ENCODE data around the gene OPCML.

Gene OPCML

GRCh38 chr11:133541021-133541719 is 8.9 kb upstream of the OPCML start:
- no peaks in the 10 kb centered on the region for H3K79me2 ChIP-seq (ENCODE audit: control insufficient read depth, insufficient read depth, low read length, unreplicated experiment)
- no peaks in the 10 kb centered on the region for H3K4me1 ChIP-seq (ENCODE audit: control insufficient read depth, insufficient read depth, low read length, unreplicated experiment)
- H3K4me3 ChIP-seq (ENCODE audit: low read depth, low read length) = no peak overlapping the region
- H3K36me3 ChIP-seq (ENCODE audit: insufficient read depth, low read length) = no peaks in the 10 kb centered on the region
- no peak overlapping the region for H2AFZ ChIP-seq (ENCODE audit: low read length, unreplicated experiment)
- no peaks in the 10 kb centered on the region for H3K27me3 ChIP-seq (ENCODE audit: insufficient read depth, low read length)
- no peak overlapping the region for H3K27ac ChIP-seq (ENCODE audit: low read depth, low read length)

- H3K4me3 ChIP-seq (ENCODE audit: low read depth, low read length) = no peak overlapping the region
- no peak overlapping the region for H2AFZ ChIP-seq (ENCODE audit: low read length, unreplicated experiment)
- H3K79me2 ChIP-seq (ENCODE audit: control insufficient read depth, insufficient read depth, low read length, unreplicated experiment) = no peaks in the 10 kb centered on the region
- no peaks in the 10 kb centered on the region for H3K27me3 ChIP-seq (ENCODE audit: insufficient read depth, low read length)
- no peaks in the 10 kb centered on the region for H3K4me1 ChIP-seq (ENCODE audit: control insufficient read depth, insufficient read depth, low read length, unreplicated experiment)
- no peak overlapping the region for H3K27ac ChIP-seq (ENCODE audit: low read depth, low read length)
- no peaks in the 10 kb centered on the region for H3K36me3 ChIP-seq (ENCODE audit: insufficient read depth, low read length)
Measured at GRCh38 chr11:133536198-133536597, 3.9 kb upstream of the OPCML start.

GRCh38 chr11:133533205-133533604 is 904 bp upstream of the OPCML start:
- Histone ChIP-seq H2AFZ (ENCODE audit: low read length, unreplicated experiment) (no peak overlapping the region), H3K36me3 (ENCODE audit: insufficient read depth, low read length) (no peaks in the 10 kb centered on the region), H3K27me3 (ENCODE audit: insufficient read depth, low read length) (no peaks in the 10 kb centered on the region), H3K27ac (ENCODE audit: low read depth, low read length) (no peak overlapping the region), H3K4me1 (ENCODE audit: control insufficient read depth, insufficient read depth, low read length, unreplicated experiment) (no peaks in the 10 kb centered on the region), H3K79me2 (ENCODE audit: control insufficient read depth, insufficient read depth, low read length, unreplicated experiment) (no peaks in the 10 kb centered on the region), H3K4me3 (ENCODE audit: low read depth, low read length) (no peak overlapping the region)

GRCh38 chr11:133531458-133531857 is 843 bp downstream of the OPCML start:
- H3K79me2 ChIP-seq (ENCODE audit: control insufficient read depth, insufficient read depth, low read length, unreplicated experiment) = no peaks in the 10 kb centered on the region
- no peak overlapping the region for H2AFZ ChIP-seq (ENCODE audit: low read length, unreplicated experiment)
- no peak overlapping the region for H3K27ac ChIP-seq (ENCODE audit: low read depth, low read length)
- no peak overlapping the region for H3K4me3 ChIP-seq (ENCODE audit: low read depth, low read length)
- H3K4me1 ChIP-seq (ENCODE audit: control insufficient read depth, insufficient read depth, low read length, unreplicated experiment) = no peaks in the 10 kb centered on the region
- no peaks in the 10 kb centered on the region for H3K36me3 ChIP-seq (ENCODE audit: insufficient read depth, low read length)
- H3K27me3 ChIP-seq (ENCODE audit: insufficient read depth, low read length) = no peaks in the 10 kb centered on the region

GRCh38 chr11:133530501-133530835 is 1.8 kb downstream of the OPCML start:
- Histone ChIP-seq H3K36me3 (ENCODE audit: insufficient read depth, low read length) (no peaks in the 10 kb centered on the region), H3K27me3 (ENCODE audit: insufficient read depth, low read length) (no peaks in the 10 kb centered on the region), H3K4me1 (ENCODE audit: control insufficient read depth, insufficient read depth, low read length, unreplicated experiment) (no peaks in the 10 kb centered on the region), H3K27ac (ENCODE audit: low read depth, low read length) (no peak overlapping the region), H2AFZ (ENCODE audit: low read length, unreplicated experiment) (no peak overlapping the region), H3K4me3 (ENCODE audit: low read depth, low read length) (no peak overlapping the region), H3K79me2 (ENCODE audit: control insufficient read depth, insufficient read depth, low read length, unreplicated experiment) (no peaks in the 10 kb centered on the region)

- H3K27ac ChIP-seq (ENCODE audit: low read depth, low read length) = no peak overlapping the region
- H3K4me1 ChIP-seq (ENCODE audit: control insufficient read depth, insufficient read depth, low read length, unreplicated experiment) = no peaks in the 10 kb centered on the region
- H2AFZ ChIP-seq (ENCODE audit: low read length, unreplicated experiment) = no peak overlapping the region
- H3K4me3 ChIP-seq (ENCODE audit: low read depth, low read length) = no peak overlapping the region
- no peaks in the 10 kb centered on the region for H3K27me3 ChIP-seq (ENCODE audit: insufficient read depth, low read length)
- H3K79me2 ChIP-seq (ENCODE audit: control insufficient read depth, insufficient read depth, low read length, unreplicated experiment) = no peaks in the 10 kb centered on the region
- no peaks in the 10 kb centered on the region for H3K36me3 ChIP-seq (ENCODE audit: insufficient read depth, low read length)
Measured at GRCh38 chr11:133529807-133530500, 2.3 kb downstream of the OPCML start.

- Histone ChIP-seq H2AFZ (ENCODE audit: low read length, unreplicated experiment) (no peak overlapping the region), H3K4me1 (ENCODE audit: control insufficient read depth, insufficient read depth, low read length, unreplicated experiment) (no peaks in the 10 kb centered on the region), H3K27me3 (ENCODE audit: insufficient read depth, low read length) (no peaks in the 10 kb centered on the region), H3K36me3 (ENCODE audit: insufficient read depth, low read length) (no peaks in the 10 kb centered on the region), H3K79me2 (ENCODE audit: control insufficient read depth, insufficient read depth, low read length, unreplicated experiment) (no peaks in the 10 kb centered on the region), H3K27ac (ENCODE audit: low read depth, low read length) (no peak overlapping the region), H3K4me3 (ENCODE audit: low read depth, low read length) (no peak overlapping the region)
Measured at GRCh38 chr11:133526790-133527189, 5.5 kb downstream of the OPCML start.

- Histone ChIP-seq H2AFZ (ENCODE audit: low read length, unreplicated experiment) (no peak overlapping the region), H3K79me2 (ENCODE audit: control insufficient read depth, insufficient read depth, low read length, unreplicated experiment) (no peaks in the 10 kb centered on the region), H3K27me3 (ENCODE audit: insufficient read depth, low read length) (no peaks in the 10 kb centered on the region), H3K27ac (ENCODE audit: low read depth, low read length) (no peak overlapping the region), H3K36me3 (ENCODE audit: insufficient read depth, low read length) (no peaks in the 10 kb centered on the region), H3K4me1 (ENCODE audit: control insufficient read depth, insufficient read depth, low read length, unreplicated experiment) (no peaks in the 10 kb centered on the region), H3K4me3 (ENCODE audit: low read depth, low read length) (no peak overlapping the region)
Measured at GRCh38 chr11:133525976-133526375, 6.3 kb downstream of the OPCML start.

GRCh38 chr11:133524488-133524887 is 7.8 kb downstream of the OPCML start:
- Histone ChIP-seq H3K4me3 (ENCODE audit: low read depth, low read length) (no peak overlapping the region), H3K27ac (ENCODE audit: low read depth, low read length) (no peak overlapping the region), H3K36me3 (ENCODE audit: insufficient read depth, low read length) (no peaks in the 10 kb centered on the region), H3K4me1 (ENCODE audit: control insufficient read depth, insufficient read depth, low read length, unreplicated experiment) (no peaks in the 10 kb centered on the region), H2AFZ (ENCODE audit: low read length, unreplicated experiment) (no peak overlapping the region), H3K27me3 (ENCODE audit: insufficient read depth, low read length) (no peaks in the 10 kb centered on the region), H3K79me2 (ENCODE audit: control insufficient read depth, insufficient read depth, low read length, unreplicated experiment) (no peaks in the 10 kb centered on the region)

- Histone ChIP-seq H3K36me3 (ENCODE audit: insufficient read depth, low read length) (no peaks in the 10 kb centered on the region), H3K4me1 (ENCODE audit: control insufficient read depth, insufficient read depth, low read length, unreplicated experiment) (no peaks in the 10 kb centered on the region), H3K27ac (ENCODE audit: low read depth, low read length) (no peak overlapping the region), H3K4me3 (ENCODE audit: low read depth, low read length) (no peak overlapping the region), H3K79me2 (ENCODE audit: control insufficient read depth, insufficient read depth, low read length, unreplicated experiment) (no peaks in the 10 kb centered on the region), H2AFZ (ENCODE audit: low read length, unreplicated experiment) (no peak overlapping the region), H3K27me3 (ENCODE audit: insufficient read depth, low read length) (no peaks in the 10 kb centered on the region)
Measured at GRCh38 chr11:133522344-133522743, 10.0 kb downstream of the OPCML start.

GRCh38 chr11:133521502-133521901 is 10.8 kb downstream of the OPCML start:
- H3K4me3 ChIP-seq (ENCODE audit: low read depth, low read length) = no peak overlapping the region

More at GRCh38 chr11:133521502-133521901, 10.8 kb downstream of the OPCML start:
- Histone ChIP-seq H3K27me3 (ENCODE audit: insufficient read depth, low read length) (no peaks in the 10 kb centered on the region), H3K4me1 (ENCODE audit: control insufficient read depth, insufficient read depth, low read length, unreplicated experiment) (no peaks in the 10 kb centered on the region), H3K27ac (ENCODE audit: low read depth, low read length) (no peak overlapping the region), H3K36me3 (ENCODE audit: insufficient read depth, low read length) (no peaks in the 10 kb centered on the region), H2AFZ (ENCODE audit: low read length, unreplicated experiment) (no peak overlapping the region), H3K79me2 (ENCODE audit: control insufficient read depth, insufficient read depth, low read length, unreplicated experiment) (no peaks in the 10 kb centered on the region)
